B cell (primary cell): ENCODE measurements around the gene ASF1A. TPM values are rescaled to one million over a fixed set of nuclear protein-coding genes. Genes with fewer than 3 reads are reported as not detected.
A peak's percentile ranks its signal among the peaks of the same experiment; 100 is the strongest.

Experiments used
- ATAC-seq: fragments of 200-7000 bp; cut with Tn5 transposase; one replicate; pipeline ENCODE4 v1.10.0; 2021; ENCODE audit warnings: low read depth, mild to moderate bottlenecking, moderate number of reproducible peaks, moderate library complexity
- CTCF ChIA-PET: fragments of 350-600 bp; sonication (Branson Sonifier 250); formaldehyde crosslinking; loops from one replicate; lab custom pipeline; 2021; ENCODE audit warnings: antibody characterized with exemption, inconsistent platforms; lab: Charles Lee
- POLR2A ChIA-PET: fragments of 350-600 bp; sonication (Branson Sonifier 250); formaldehyde crosslinking; loops from one replicate; lab custom pipeline; 2021; ENCODE audit warnings: antibody characterized with exemption; lab: Charles Lee
- DNase-seq: peaks from one replicate; pipeline ENCODE4 v3.0.0; 2013
- H2AFZ ChIP-seq: 2 replicates; pipeline ENCODE4 v1.6.1; 2012; ENCODE audit warnings: mild to moderate bottlenecking, low read depth, low read length; ENCODE audit not compliant: insufficient read depth, poor library complexity, severe bottlenecking
- H3K27ac ChIP-seq, 2 donors: 1 replicate in 1 of 2; 2 replicates in 1 of 2; pipeline ENCODE4 v1.5.1; 2012 to 2013; ENCODE audit warnings: low read length in 2 of 2, mild to moderate bottlenecking in 2 of 2, moderate library complexity in 1 of 2
- H3K27me3 ChIP-seq, 4 experiments: fragments of 200-600 bp in 1 of 4; sonication (generic) in 1 of 4; replicated peaks in 1 of 4; 1 replicate in 2 of 4; 2 replicates in 2 of 4; pipeline versions ENCODE4 v1.6.1 to v1.7.0; 2013 to 2016; ENCODE audit warnings: low read length in 3 of 4, mild to moderate bottlenecking in 2 of 4, mixed read lengths in 1 of 4, moderate library complexity in 1 of 4; ENCODE audit not compliant: insufficient read depth in 4 of 4, control insufficient read depth in 3 of 4; ENCODE audit errors: control extremely low read depth in 1 of 4
- H3K36me3 ChIP-seq, 2 experiments: replicated peaks in 1 of 2; 1 replicate in 1 of 2; 2 replicates in 1 of 2; pipeline versions ENCODE4 v1.6.1 to v1.7.1; 2013; ENCODE audit warnings: low read length in 1 of 2; ENCODE audit not compliant: insufficient read depth in 2 of 2, control insufficient read depth in 1 of 2; ENCODE audit errors: control extremely low read depth in 1 of 2, extremely low read depth in 1 of 2
- H3K4me1 ChIP-seq, 2 donors: fragments of 200-600 bp in 1 of 2; sonication (generic) in 1 of 2; 1 replicate in 1 of 2; 2 replicates in 1 of 2; pipeline versions ENCODE4 v1.5.1 to v1.6.1; 2013 to 2017; ENCODE audit warnings: low read length in 2 of 2; ENCODE audit not compliant: control insufficient read depth in 2 of 2, insufficient read depth in 2 of 2
- H3K4me2 ChIP-seq: replicated peaks from 2 replicates; pipeline ENCODE3; 2012; ENCODE audit warnings: mild to moderate bottlenecking, low read depth, low read length; ENCODE audit not compliant: poor library complexity, severe bottlenecking
- H3K4me3 ChIP-seq, 5 experiments: fragments of 200-600 bp in 1 of 5; sonication (generic) in 1 of 5; 1 replicate in 3 of 5; 2 replicates in 2 of 5; pipeline versions ENCODE4 v1.5.1 to v1.7.0; 2011 to 2016; ENCODE audit warnings: low read length in 4 of 5, mild to moderate bottlenecking in 4 of 5, low read depth in 2 of 5, control low read depth in 1 of 5, moderate library complexity in 1 of 5; ENCODE audit not compliant: insufficient read depth in 1 of 5; ENCODE audit errors: control extremely low read depth in 1 of 5, extremely low read depth in 1 of 5
- H3K79me2 ChIP-seq: fragments of 200-600 bp; sonication (generic); one replicate; pipeline ENCODE4 v1.6.0; 2016; ENCODE audit warnings: low read length; ENCODE audit not compliant: control insufficient read depth, insufficient read depth
- H3K9ac ChIP-seq: fragments of 200-600 bp; sonication (generic); 2 replicates; pipeline ENCODE4 v1.6.1; 2017; ENCODE audit warnings: mild to moderate bottlenecking, low read length, moderate library complexity
- H3K9me3 ChIP-seq, 3 donors: one replicate each; pipeline versions ENCODE4 v1.6.1 to v1.7.1; 2013; ENCODE audit warnings: low read length in 2 of 3; ENCODE audit not compliant: control insufficient read depth in 2 of 3, insufficient read depth in 1 of 3; ENCODE audit errors: control extremely low read depth in 1 of 3
- H4K20me1 ChIP-seq: 2 replicates; pipeline ENCODE4 v1.6.0; 2012; ENCODE audit warnings: mild to moderate bottlenecking, low read length; ENCODE audit not compliant: insufficient read depth, control insufficient read depth, poor library complexity, severe bottlenecking
- H3K27ac Mint-ChIP-seq: one replicate; pipeline ENCODE4 v1.8.0; 2021; ENCODE audit warnings: mixed read lengths
- H3K27me3 Mint-ChIP-seq: one replicate; pipeline ENCODE4 v1.8.0; 2021; ENCODE audit warnings: mixed read lengths
- H3K4me1 Mint-ChIP-seq: one replicate; pipeline ENCODE4 v1.8.0; 2021; ENCODE audit warnings: mixed read lengths
- H3K4me3 Mint-ChIP-seq: one replicate; pipeline ENCODE4 v1.8.0; 2021; ENCODE audit warnings: mixed read lengths
- H3K9me3 Mint-ChIP-seq: one replicate; pipeline ENCODE4 v1.8.0; 2022; ENCODE audit warnings: mixed read lengths; ENCODE audit not compliant: insufficient read depth
- CTCF ChIP-seq: fragments of 200-600 bp; IDR thresholded peaks from one replicate; pipeline ENCODE4 v1.8.0; 2022; ENCODE audit warnings: antibody characterized with exemption, mild to moderate bottlenecking
- EZH2 ChIP-seq: IDR thresholded peaks from 2 replicates; pipeline ENCODE4 v1.6.1; 2012; ENCODE audit warnings: borderline replicate concordance, low read depth, mild to moderate bottlenecking, moderate library complexity, low read length; ENCODE audit not compliant: insufficient read depth, poor library complexity, severe bottlenecking
- WGBS: methylation state at CpG from one replicate; pipeline ENCODE4 v1.1.5; 2013; ENCODE audit warnings: missing lambda C conversion rate; ENCODE audit not compliant: insufficient coverage; 5-methylcytosine and 5-hydroxymethylcytosine counted together
- intact Hi-C: fragments of 100-400 bp; cut with micrococcal nuclease; formaldehyde crosslinking; loops from one replicate; pipeline ENCODE4 v1.10.0; 2022
- polyA plus RNA-seq: library from polyadenylated mRNA; depleted of rRNA; stranded (reverse); fragments of >200 nt; gene quantifications from 2 replicates; pipeline ENCODE4 v1.2.3, GENCODE V29; 2012
- total RNA-seq, 2 donors: library from RNA; stranded (reverse); fragments of 120-200 nt in 1 of 2; gene quantifications; 1 replicate in 1 of 2; 2 replicates in 1 of 2; pipeline versions ENCODE4 v1.2.3 to v1.2.4, GENCODE V29; 2013 to 2022

The ASF1A gene
- total and polyA plus RNA-seq, 2 donors (not counting 1 experiment from before 2014, with no cell fraction given) = 4.0 to 25.3 TPM

- Histone ChIP-seq H3K36me3 (peaks cover 2 to 11% of the 10 kb centered on the region in 2 experiments), H2AFZ (no peak overlapping the region), H3K9ac (no peak overlapping the region), H3K4me1 (peaks cover 18 to 29% of the 10 kb centered on the region in 2 donors), H3K9me3 (no peaks in the 10 kb centered on the region), H3K79me2 (peaks cover 71% of the 10 kb centered on the region), H3K27me3 (no peaks in the 10 kb centered on the region), H4K20me1 (peaks cover 7% of the 10 kb centered on the region), H3K27ac (no peak overlapping the region), H3K4me3 (no peak overlapping the region), H3K4me2 (peak overlapping the region; percentile 79)
- ChIA-PET CTCF (interaction anchor here (0.6 to 6.4 kb wide), 15 partner anchors 8 to 331 kb away, joined by 3 to 39 read pairs (median 4); no protein-coding TSS in a partner anchor), POLR2A (interaction anchor here (0.6 to 0.7 kb wide), 2 partner anchors 17 to 96 kb away, joined by 4 to 6 read pairs; no protein-coding TSS in a partner anchor)
- peaks cover 59% of the 10 kb centered on the region for H3K4me1 Mint-ChIP-seq
- intact Hi-C loops = loop anchor here (5.0 to 10.0 kb wide), 2 partner anchors 174 to 332 kb away; no protein-coding TSS in a partner anchor
- no peak for ATAC-seq
- TF ChIP-seq EZH2 (no peak), CTCF (peak; percentile 59)
- H3K27me3 Mint-ChIP-seq = no peaks in the 10 kb centered on the region
- WGBS = no CpG with 5 or more reads among the region's 5 CpGs
- peak overlapping the region; percentile 52 for H3K4me3 Mint-ChIP-seq
- H3K9me3 Mint-ChIP-seq = no peaks in the 10 kb centered on the region
- DNase-seq = peak; percentile 36
- no peak overlapping the region for H3K27ac Mint-ChIP-seq
Measured at GRCh38 chr6:118896339-118897136, 2.6 kb downstream of the ASF1A start.

- Mint-ChIP-seq H3K27ac (no peak overlapping the region), H3K4me1 (peaks cover 53% of the 10 kb centered on the region)
- no peak overlapping the region for H3K4me2 ChIP-seq
Measured at GRCh38 chr6:118897386-118897785, 3.4 kb downstream of the ASF1A start.

More at GRCh38 chr6:118897386-118897785, 3.4 kb downstream of the ASF1A start:
- no peak overlapping the region for H3K4me3 ChIP-seq
- H3K9me3 ChIP-seq = no peaks in the 10 kb centered on the region
- no peaks in the 10 kb centered on the region for H3K27me3 ChIP-seq
- H3K27ac ChIP-seq = no peak overlapping the region
- CTCF ChIA-PET = interaction anchor here (0.9 to 6.4 kb wide), 9 partner anchors 9 to 332 kb away, joined by 3 to 39 read pairs (median 5); no protein-coding TSS in a partner anchor
- Mint-ChIP-seq H3K4me3 (no peak overlapping the region), H3K9me3 (no peaks in the 10 kb centered on the region), H3K27me3 (no peaks in the 10 kb centered on the region)
- TF ChIP-seq CTCF = no peak
- TF ChIP-seq EZH2 = no peak
- POLR2A ChIA-PET = interaction anchor here (0.6 kb wide), 1 partner anchor 18 kb away, joined by 4 read pairs; no protein-coding TSS in a partner anchor
- H4K20me1 ChIP-seq = peaks cover 7% of the 10 kb centered on the region
- peaks cover 10 to 20% of the 10 kb centered on the region in 2 donors for H3K4me1 ChIP-seq
- intact Hi-C loops = loop anchor here (5.0 to 10.0 kb wide), 2 partner anchors 175 to 333 kb away; no protein-coding TSS in a partner anchor
- no peak for DNase-seq
- no peak overlapping the region for H2AFZ ChIP-seq
- no peak overlapping the region for H3K9ac ChIP-seq
- H3K79me2 ChIP-seq = peaks cover 65% of the 10 kb centered on the region
- H3K36me3 ChIP-seq = peaks cover 2 to 16% of the 10 kb centered on the region in 2 experiments
- ATAC-seq = no peak
